BE2C (cell line): ENCODE results near the gene NRP1. TPM values are rescaled to one million over a fixed set of nuclear protein-coding genes. Genes with fewer than 3 reads are reported as not detected.
"Not testable (repeated sequence)": the region's sequence is repeated elsewhere in the genome, so short reads cannot be mapped to it uniquely, and the experiment has no call there.

Experiments
- DNase-seq: peaks from one replicate; pipeline ENCODE4 v3.0.0-alpha.2; 2020
- H3K27me3 ChIP-seq: fragments of 250-450 bp; sonication (Bioruptor Pico); 2 replicates; pipeline ENCODE4 v1.5.1; 2020; ENCODE audit warnings: mild to moderate bottlenecking
- H3K36me3 ChIP-seq: fragments of 250-450 bp; sonication (Bioruptor Pico); 2 replicates; pipeline ENCODE4 v1.5.1; 2020; ENCODE audit warnings: mild to moderate bottlenecking
- H3K4me1 ChIP-seq: fragments of 250-450 bp; sonication (Bioruptor Pico); 2 replicates; pipeline ENCODE4 v1.5.1; 2020
- H3K4me3 ChIP-seq: 2 replicates; pipeline ENCODE4 v1.5.1; 2011; ENCODE audit warnings: low read depth, low read length
- H3K9me3 ChIP-seq: fragments of 250-450 bp; sonication (Bioruptor Pico); 2 replicates; pipeline ENCODE4 v1.5.1; 2020
- polyA plus RNA-seq: library from polyadenylated mRNA; unstranded; fragments of >200 nt; gene quantifications from one replicate; pipeline ENCODE4 v1.2.1, GENCODE V29; 2012; ENCODE audit warnings: low read depth, missing spikeins; ENCODE audit not compliant: insufficient read length, insufficient read depth
- TF ChIP-seq, protein P1 (sequence below): IDR thresholded peaks from 2 replicates; pipeline ENCODE4 v1.5.1; 2012; ENCODE audit warnings: mild to moderate bottlenecking, low read depth, low read length

The NRP1 gene
- polyA plus RNA-seq = 56.6 TPM

DNA sequence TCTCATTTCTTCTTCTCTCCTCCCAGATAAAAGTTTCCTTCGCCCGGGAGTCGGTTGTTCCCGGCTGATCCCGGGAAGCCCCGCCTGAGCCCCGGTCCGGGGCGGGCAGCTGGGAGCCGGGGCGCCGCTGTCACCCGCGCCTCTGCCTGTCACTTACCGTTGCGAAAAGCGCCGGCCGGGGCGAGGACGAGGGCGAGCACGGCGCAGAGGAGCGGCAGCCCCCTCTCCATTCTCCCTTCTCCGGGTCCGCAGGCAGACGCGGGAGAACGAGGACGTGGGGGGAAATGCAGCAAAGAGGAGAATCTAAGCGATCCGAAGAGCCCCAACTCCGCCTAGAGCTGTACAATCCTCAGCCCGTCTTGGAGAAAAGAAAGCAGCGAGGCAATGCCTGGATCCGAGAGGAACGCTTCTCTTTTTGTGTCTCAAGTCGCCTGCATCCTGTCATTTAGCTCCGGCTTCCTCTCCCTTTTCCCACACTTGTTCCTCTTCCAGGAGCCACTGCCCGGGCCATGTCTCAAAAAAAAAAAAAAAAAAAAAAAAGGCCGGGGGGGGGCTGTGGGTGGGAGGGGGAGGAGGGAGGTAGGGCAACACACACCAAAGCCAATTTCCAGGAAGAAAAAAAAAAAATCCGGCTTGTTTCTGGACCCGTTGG lies at the start of gene NRP1:
Gene NRP1 (minus strand): TSS at position 515 of the 652 bp plus-strand sequence. CDS start 285 bp downstream, at position 230.
- Histone ChIP-seq H3K4me3 (peak within 1 kb of the TSS; percentile 90), H3K9me3 (no peaks in the 10 kb centered on the region), H3K36me3 (peaks cover 11% of the 10 kb centered on the region), H3K4me1 (no peaks in the 10 kb centered on the region), H3K27me3 (no peaks in the 10 kb centered on the region)
- DNase-seq = peak; percentile 40
- TF ChIP-seq, protein P1, sequence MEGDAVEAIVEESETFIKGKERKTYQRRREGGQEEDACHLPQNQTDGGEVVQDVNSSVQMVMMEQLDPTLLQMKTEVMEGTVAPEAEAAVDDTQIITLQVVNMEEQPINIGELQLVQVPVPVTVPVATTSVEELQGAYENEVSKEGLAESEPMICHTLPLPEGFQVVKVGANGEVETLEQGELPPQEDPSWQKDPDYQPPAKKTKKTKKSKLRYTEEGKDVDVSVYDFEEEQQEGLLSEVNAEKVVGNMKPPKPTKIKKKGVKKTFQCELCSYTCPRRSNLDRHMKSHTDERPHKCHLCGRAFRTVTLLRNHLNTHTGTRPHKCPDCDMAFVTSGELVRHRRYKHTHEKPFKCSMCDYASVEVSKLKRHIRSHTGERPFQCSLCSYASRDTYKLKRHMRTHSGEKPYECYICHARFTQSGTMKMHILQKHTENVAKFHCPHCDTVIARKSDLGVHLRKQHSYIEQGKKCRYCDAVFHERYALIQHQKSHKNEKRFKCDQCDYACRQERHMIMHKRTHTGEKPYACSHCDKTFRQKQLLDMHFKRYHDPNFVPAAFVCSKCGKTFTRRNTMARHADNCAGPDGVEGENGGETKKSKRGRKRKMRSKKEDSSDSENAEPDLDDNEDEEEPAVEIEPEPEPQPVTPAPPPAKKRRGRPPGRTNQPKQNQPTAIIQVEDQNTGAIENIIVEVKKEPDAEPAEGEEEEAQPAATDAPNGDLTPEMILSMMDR = no peak

DNA sequence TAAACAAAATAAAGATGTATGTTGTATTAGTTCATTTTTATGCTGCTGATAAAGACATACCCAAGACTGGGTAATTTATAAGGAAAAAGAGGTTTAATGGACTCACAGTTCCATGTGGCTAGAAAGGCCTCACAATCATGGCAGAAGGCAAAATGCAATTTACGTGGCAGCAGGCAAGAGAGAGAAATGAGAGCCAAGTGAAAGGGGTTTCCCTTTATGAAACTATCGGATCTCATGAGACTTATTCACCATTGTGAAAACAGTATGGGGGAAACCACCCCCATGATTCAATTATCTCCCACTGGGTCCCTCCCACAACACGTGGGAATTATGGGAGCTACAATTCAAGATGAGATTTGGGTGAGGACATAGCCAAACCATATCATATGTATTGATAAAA lies 49.7 kb upstream of the NRP1 start:
- not testable (repeated sequence) for DNase-seq, H3K27me3 ChIP-seq, H3K36me3 ChIP-seq, H3K4me3 ChIP-seq, H3K4me1 ChIP-seq, H3K9me3 ChIP-seq

DNA sequence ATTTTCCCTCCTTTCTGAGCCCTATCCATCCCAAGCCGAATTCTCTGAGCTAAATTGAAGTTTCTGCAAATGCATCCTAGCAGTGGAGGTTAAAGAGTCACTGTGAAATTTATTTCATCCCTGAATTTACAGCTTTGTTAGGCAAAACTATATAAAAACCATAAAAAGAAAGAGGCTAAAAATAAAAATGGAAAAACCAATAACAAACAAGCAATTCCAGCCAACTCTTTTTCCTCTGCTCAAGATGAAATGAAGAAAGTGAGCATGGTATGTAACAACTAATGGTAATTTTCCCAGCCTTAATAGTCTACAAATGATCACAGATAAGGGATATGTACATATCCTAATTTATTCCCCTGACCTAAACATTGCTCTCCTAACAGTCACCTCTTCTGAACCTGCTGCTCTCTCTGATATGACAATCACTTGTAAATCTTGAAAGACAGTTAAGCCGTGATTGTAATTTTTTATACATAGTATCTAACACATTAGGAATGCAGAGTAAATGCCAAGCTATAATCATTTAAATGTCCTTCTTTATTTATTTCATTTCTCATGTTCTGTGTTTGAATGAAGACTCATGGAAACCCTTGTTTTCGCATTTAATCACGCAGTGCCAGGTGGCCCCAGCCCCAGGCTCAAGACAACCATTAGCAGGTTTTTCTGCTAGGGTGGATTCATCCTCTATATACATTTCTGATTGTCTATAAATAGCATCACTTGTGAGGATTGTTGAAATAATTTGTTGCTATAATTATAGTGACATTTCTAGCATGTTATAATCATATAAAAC lies 48.6 kb upstream of the NRP1 start:
- DNase-seq = no peak
- H3K9me3 ChIP-seq = no peaks in the 10 kb centered on the region
- no peaks in the 10 kb centered on the region for H3K27me3 ChIP-seq

DNA sequence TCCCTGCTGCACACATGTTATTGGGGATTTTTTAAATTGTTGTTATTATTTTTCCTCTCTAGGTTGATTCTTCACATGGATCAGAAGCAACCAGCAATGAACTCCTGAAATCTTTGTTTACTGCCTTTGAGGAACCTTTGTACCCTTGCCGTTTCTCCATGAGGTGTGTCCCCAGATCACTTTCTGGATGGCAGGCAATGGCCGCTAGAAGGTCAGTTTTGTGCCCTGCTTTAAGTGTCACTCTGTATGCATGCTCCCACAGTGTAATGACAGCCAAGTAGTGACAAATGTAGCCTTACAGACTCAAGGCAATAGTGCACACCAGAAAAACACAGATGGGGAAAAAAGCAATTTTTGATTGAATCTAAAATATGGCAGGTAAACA lies 47.7 kb upstream of the NRP1 start:
- H3K4me1 ChIP-seq = no peaks in the 10 kb centered on the region
- H3K4me3 ChIP-seq = no peak overlapping the region
- TF ChIP-seq, protein P1 = no peak
- no peaks in the 10 kb centered on the region for H3K27me3 ChIP-seq
- H3K9me3 ChIP-seq = no peaks in the 10 kb centered on the region
- DNase-seq = no peak
- H3K36me3 ChIP-seq = no peaks in the 10 kb centered on the region

More for the DNA sequence above, 48.6 kb upstream of the NRP1 start:
- H3K4me3 ChIP-seq = no peak overlapping the region
- TF ChIP-seq, protein P1 = no peak
- no peaks in the 10 kb centered on the region for H3K4me1 ChIP-seq
- no peaks in the 10 kb centered on the region for H3K36me3 ChIP-seq

DNA sequence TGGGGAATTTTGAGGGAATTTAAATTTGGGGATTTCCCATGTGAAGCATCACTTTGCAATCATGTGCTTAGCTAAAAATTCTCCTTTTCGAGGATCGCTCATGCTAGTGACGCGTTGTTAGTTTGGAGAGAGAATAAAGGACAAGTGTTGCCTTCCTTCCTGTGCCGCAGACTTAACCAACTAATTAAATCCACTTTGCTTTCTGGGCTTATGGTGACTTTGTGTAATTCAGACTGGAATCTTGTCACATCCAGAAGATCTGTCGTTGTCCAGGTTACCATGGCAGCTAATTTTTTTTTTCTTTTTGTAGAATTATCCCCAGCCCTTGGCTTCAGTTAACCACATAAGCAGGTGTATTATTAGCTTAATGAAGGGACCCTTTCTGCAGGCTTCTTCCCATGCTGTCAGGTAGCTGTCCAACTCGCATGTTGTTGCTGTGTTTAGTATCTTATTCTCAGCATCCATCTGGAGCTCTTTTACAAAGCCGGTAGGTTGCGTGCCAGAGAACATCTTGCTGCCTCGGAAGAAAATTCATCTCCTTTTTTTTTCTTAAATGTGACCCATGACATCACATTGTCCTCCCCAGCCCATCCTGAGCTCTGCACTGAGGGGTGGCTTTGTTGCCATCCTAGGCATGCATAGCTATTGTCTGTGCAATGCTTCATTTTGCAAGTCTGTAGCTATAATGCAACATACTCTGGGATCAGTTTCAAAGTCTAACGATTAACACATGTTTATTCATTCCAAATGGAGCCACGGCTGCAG lies 47.2 kb upstream of the NRP1 start:
- H3K27me3 ChIP-seq = no peaks in the 10 kb centered on the region
- H3K4me1 ChIP-seq = no peaks in the 10 kb centered on the region
- no peaks in the 10 kb centered on the region for H3K36me3 ChIP-seq
- TF ChIP-seq, protein P1 = no peak
- H3K4me3 ChIP-seq = no peak overlapping the region
- no peaks in the 10 kb centered on the region for H3K9me3 ChIP-seq
- no peak for DNase-seq

DNA sequence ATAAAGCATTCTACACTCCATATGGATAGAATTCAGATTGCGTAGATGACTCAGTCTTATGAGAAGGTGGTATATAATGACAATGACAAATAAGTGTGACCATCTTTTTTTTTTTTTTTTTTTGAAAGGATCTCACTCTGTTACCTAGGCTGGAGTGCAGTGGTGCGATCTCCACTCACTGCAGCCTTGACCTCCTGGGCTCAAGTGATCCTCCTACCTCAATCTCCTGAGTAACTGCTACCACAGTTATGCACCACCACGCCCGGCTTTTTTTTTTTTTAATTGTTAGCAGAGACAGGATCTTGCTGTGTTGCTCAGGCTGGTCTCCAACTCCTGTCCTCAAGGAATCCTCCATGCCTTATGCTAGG lies 43.2 kb upstream of the NRP1 start:
- no peaks in the 10 kb centered on the region for H3K27me3 ChIP-seq
- no peak overlapping the region for H3K4me3 ChIP-seq
- no peaks in the 10 kb centered on the region for H3K9me3 ChIP-seq
- no peak for DNase-seq
- TF ChIP-seq, protein P1 = no peak
- H3K36me3 ChIP-seq = no peaks in the 10 kb centered on the region
- no peaks in the 10 kb centered on the region for H3K4me1 ChIP-seq
